GM19397 (cell line): ENCODE measurements around the gene FBXO48.

Experiments used
- ATAC-seq: cut with Tn5 transposase; IDR thresholded peaks from one replicate; pipeline ENCODE4 v1.9.1; 2021; ENCODE audit warnings: mild to moderate bottlenecking, moderate library complexity; ENCODE audit not compliant: unreplicated experiment

FBXO48 gene

DNA sequence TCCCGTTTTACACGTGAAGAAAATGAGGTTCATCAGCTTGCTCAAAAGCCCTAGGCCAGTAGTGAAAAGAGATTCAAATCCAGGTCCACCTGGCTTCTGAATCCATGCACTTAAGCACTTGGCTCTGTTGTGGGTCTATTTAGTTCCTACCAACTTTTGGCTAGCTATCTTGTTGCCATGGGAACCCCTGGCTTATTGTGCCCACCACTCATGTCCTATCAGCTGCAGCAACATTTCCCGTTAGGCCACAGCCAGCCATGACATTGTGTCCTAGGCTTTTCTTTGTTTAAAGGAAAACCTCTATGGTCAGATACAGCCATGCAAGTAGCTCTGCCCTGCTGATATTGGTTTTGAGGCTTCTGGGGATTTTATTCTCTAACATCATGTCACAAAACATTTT lies 52.2 kb downstream of the FBXO48 start:
- ATAC-seq: no peak

DNA sequence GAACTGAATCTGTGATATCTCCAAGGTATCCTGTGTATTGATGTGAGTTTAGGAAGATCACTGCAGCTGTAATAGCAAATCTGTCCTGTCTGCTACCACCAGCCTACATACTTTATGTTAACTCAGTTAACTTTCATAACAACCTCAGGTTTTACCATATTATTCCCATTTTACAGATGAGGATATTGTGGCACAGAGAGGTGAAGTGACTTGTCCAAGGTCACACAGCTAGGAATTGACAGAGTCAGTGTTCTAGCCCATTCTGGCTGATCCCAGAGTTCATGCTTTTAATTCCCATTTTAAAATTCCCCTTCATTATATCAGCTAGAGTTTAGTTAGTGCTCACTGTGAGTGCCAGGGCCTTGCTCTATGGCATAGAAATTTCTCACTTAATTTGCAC lies 52.6 kb downstream of the FBXO48 start:
- ATAC-seq: no peak

- ATAC-seq: no peak
These were observed 53.6 kb downstream of the FBXO48 start for GRCh38 chr2:68413466-68413865.

GRCh38 chr2:68412127-68412819 lies 54.8 kb downstream of the FBXO48 start:
- ATAC-seq: peak; percentile 24

DNA sequence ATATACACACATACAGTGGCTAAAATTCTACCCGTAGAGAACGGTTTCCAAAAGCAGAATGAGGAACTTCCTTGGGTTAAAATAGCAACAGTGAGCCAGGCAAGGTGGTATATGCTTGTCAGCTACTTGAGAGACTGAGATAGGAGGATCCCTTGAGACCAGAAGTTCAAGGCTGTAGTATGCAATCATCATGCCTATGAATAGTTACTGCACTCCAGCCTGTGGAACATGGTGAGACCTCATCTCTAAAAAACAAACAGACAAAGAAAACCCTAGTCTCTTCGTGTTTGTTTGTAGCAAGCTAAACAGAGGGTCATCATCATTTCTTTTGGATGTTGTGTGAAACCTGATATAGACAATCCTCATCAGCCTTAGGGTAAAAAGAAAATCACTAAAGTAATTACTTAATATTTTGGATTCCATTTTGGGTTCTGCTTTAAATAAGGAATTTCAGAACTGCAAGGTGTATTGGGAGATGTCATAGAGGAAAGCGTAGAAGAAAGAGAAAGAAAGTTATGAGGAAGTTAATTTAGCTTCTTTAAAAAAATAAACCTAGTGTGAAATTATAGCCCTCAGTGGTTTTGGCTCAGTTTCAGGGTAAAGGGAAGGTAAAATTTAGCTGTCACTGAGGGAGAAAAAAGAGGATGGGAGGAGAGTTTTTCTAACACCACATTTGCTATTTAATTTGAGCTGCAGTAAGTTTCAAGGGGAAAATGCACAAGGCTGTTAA lies 55.5 kb downstream of the FBXO48 start:
- peak; percentile 91 for ATAC-seq
